ENCODE data around the gene JAZF1. TPM values are rescaled to one million over a fixed set of nuclear protein-coding genes. Genes with fewer than 3 reads are reported as not detected.

JAZF1 gene
- total and polyA plus RNA-seq, 9 of the 15 experiments (the other 6 are each of a cell fraction or from before 2014, with no cell fraction given) = 0.04 to 0.64 (median 0.11) TPM; not detected in 3

GRCh38 chr7:28037220-28038010 is 143.2 kb downstream of the JAZF1 start (continued):
- TF ChIP-seq ZNF318 (IDR thresholded peaks at IDR 0.05; ENCODE audit: borderline replicate concordance in 1 of 2, low read depth in 1 of 2) (peak in 1 of 2 experiments; percentile 55; a peak in 1 of 4 replicates), ZNF592 (IDR thresholded peaks at IDR 0.05) (peak; percentile 62; the same call in 1 of the 2 replicates), FOS (IDR thresholded peaks at IDR 0.05; ENCODE audit: extremely low read depth, insufficient read length) (peak; percentile 44), ADNP (tag; IDR thresholded peaks at IDR 0.05) (peak; percentile 61), TEAD4 (IDR thresholded peaks at IDR 0.05; ENCODE audit: low read length) (0 out of 2 replicates have a peak, but pooled peaks have one; percentile 36), TEAD4 (CRISPR knock-in tag; IDR thresholded peaks at IDR 0.05; ENCODE audit: borderline replicate concordance) (no peak), KDM1A (IDR thresholded peaks at IDR 0.05) (peak in 1 of 2 experiments; percentile 19; a peak in 1 of 4 replicates), ZFX (CRISPR knock-in tag; IDR thresholded peaks at IDR 0.05) (peak; percentile 82), IRF9 (tag; IDR thresholded peaks at IDR 0.05) (no peak), SMARCE1 (IDR thresholded peaks at IDR 0.05) (peak; percentile 95), ZNF445 (CRISPR knock-in tag; IDR thresholded peaks at IDR 0.05; ENCODE audit: low read depth) (no peak)

All from K562 (cell line).